Left ventricle myocardium inferior (tissue), 1 donor: ENCODE data around the gene VPS41. TPM values are rescaled to one million over a fixed set of nuclear protein-coding genes. Genes with fewer than 3 reads are reported as not detected.

Experiments
- DNase-seq: peaks from one replicate; pipeline ENCODE4 v3.0.0-alpha.2; 2020
- H3K27ac ChIP-seq: fragments of 200-600 bp; replicated peaks from 2 replicates; pipeline ENCODE4 v1.8.0; 2021
- H3K27me3 ChIP-seq: fragments of 200-600 bp; 2 replicates; pipeline ENCODE4 v1.8.0; 2021; ENCODE audit warnings: low read depth
- H3K36me3 ChIP-seq: fragments of 200-600 bp; 2 replicates; pipeline ENCODE4 v1.8.0; 2021
- H3K4me1 ChIP-seq: fragments of 200-600 bp; 2 replicates; pipeline ENCODE4 v1.8.0; 2021
- H3K4me3 ChIP-seq: fragments of 200-600 bp; 2 replicates; pipeline ENCODE4 v1.8.0; 2021; ENCODE audit warnings: mild to moderate bottlenecking, moderate library complexity
- H3K9me3 ChIP-seq: fragments of 200-600 bp; replicated peaks from 2 replicates; pipeline ENCODE4 v1.8.0; 2021
- CTCF ChIP-seq: fragments of 200-600 bp; IDR thresholded peaks from 2 replicates; pipeline ENCODE4 v1.8.0; 2021; ENCODE audit warnings: antibody characterized with exemption, mild to moderate bottlenecking, borderline replicate concordance
- intact Hi-C: fragments of 100-400 bp; cut with micrococcal nuclease; formaldehyde crosslinking; loops from one replicate; pipeline ENCODE4 v1.11.0; 2022
- total RNA-seq: library from RNA; stranded (reverse); fragmentation: NEBNext Ultra II Directional; extraction: Animal tissue kit (Norgen Biotek cat#: 25700); gene quantifications from one replicate; pipeline ENCODE4 v1.2.1, GENCODE V29; 2021
- donor health status: DM: no; HTN: yes; CAD: no; lungs with severe emphysema.

The VPS41 gene
- total RNA-seq, 1 donor from 2014 or later = 43.7 TPM

GRCh38 chr7:38842746-38843145 lies 66.2 kb downstream of the VPS41 start:
- intact Hi-C loops = no loop called here
- TF ChIP-seq CTCF = no peak
- H3K4me3 ChIP-seq = no peak overlapping the region
- H3K36me3 ChIP-seq = no peaks in the 10 kb centered on the region
- no peaks in the 10 kb centered on the region for H3K9me3 ChIP-seq
- no peak for DNase-seq
- no peaks in the 10 kb centered on the region for H3K27me3 ChIP-seq
- H3K4me1 ChIP-seq = peaks cover 14% of the 10 kb centered on the region
- no peak overlapping the region for H3K27ac ChIP-seq

GRCh38 chr7:38840736-38841460 lies 68.1 kb downstream of the VPS41 start:
- Histone ChIP-seq H3K27ac (no peak overlapping the region), H3K36me3 (no peaks in the 10 kb centered on the region), H3K27me3 (no peaks in the 10 kb centered on the region), H3K4me3 (no peak overlapping the region), H3K9me3 (no peaks in the 10 kb centered on the region), H3K4me1 (peaks cover 14% of the 10 kb centered on the region)
- intact Hi-C loops = no loop called here
- TF ChIP-seq CTCF = no peak
- DNase-seq = no peak

- Histone ChIP-seq H3K36me3 (no peaks in the 10 kb centered on the region), H3K4me1 (peaks cover 14% of the 10 kb centered on the region), H3K9me3 (no peaks in the 10 kb centered on the region), H3K4me3 (no peak overlapping the region), H3K27me3 (no peaks in the 10 kb centered on the region), H3K27ac (no peak overlapping the region)
- no peak for TF ChIP-seq CTCF
- peak; percentile 56 for DNase-seq
- intact Hi-C loops = no loop called here
Observed at GRCh38 chr7:38839851-38840250, 69.1 kb downstream of the VPS41 start.

- intact Hi-C loops = no loop called here
- H3K4me3 ChIP-seq = no peak overlapping the region
- no peaks in the 10 kb centered on the region for H3K9me3 ChIP-seq
- no peak overlapping the region for H3K27ac ChIP-seq
- no peaks in the 10 kb centered on the region for H3K36me3 ChIP-seq
- TF ChIP-seq CTCF = no peak
- peaks cover 14% of the 10 kb centered on the region for H3K4me1 ChIP-seq
- no peaks in the 10 kb centered on the region for H3K27me3 ChIP-seq
- DNase-seq = no peak
Observed at GRCh38 chr7:38838725-38839385, 70.1 kb downstream of the VPS41 start.

- Histone ChIP-seq H3K36me3 (no peaks in the 10 kb centered on the region), H3K27me3 (no peaks in the 10 kb centered on the region), H3K27ac (no peak overlapping the region), H3K4me1 (peaks cover 17% of the 10 kb centered on the region), H3K9me3 (no peaks in the 10 kb centered on the region), H3K4me3 (no peak overlapping the region)
- intact Hi-C loops = no loop called here
- no peak for DNase-seq
- TF ChIP-seq CTCF = no peak
Observed at GRCh38 chr7:38834357-38834756, 74.6 kb downstream of the VPS41 start.
